ENCODE results near the gene ATF6.

DNA sequence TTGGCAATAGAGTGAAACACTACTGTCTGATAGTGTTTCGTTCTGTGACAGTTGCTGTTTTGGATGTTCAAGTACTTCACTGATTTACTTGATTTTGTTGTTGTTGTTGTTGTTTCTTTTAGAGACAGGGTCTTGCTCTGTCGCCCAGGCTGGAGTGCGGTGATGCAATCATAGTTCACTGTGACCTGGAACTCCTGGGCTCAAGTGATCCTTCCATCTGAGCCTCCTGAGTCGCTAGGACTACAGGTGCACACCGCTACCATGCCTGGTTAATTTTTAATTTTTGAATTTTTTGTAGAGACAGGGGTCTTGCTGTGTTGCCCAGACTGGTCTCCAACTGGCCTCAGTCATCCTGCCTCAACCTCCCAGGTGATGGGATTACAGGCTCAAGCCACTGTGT lies 2.3 kb downstream of the ATF6 start:
- TF ChIP-seq, protein P1, sequence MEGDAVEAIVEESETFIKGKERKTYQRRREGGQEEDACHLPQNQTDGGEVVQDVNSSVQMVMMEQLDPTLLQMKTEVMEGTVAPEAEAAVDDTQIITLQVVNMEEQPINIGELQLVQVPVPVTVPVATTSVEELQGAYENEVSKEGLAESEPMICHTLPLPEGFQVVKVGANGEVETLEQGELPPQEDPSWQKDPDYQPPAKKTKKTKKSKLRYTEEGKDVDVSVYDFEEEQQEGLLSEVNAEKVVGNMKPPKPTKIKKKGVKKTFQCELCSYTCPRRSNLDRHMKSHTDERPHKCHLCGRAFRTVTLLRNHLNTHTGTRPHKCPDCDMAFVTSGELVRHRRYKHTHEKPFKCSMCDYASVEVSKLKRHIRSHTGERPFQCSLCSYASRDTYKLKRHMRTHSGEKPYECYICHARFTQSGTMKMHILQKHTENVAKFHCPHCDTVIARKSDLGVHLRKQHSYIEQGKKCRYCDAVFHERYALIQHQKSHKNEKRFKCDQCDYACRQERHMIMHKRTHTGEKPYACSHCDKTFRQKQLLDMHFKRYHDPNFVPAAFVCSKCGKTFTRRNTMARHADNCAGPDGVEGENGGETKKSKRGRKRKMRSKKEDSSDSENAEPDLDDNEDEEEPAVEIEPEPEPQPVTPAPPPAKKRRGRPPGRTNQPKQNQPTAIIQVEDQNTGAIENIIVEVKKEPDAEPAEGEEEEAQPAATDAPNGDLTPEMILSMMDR (IDR thresholded peaks at IDR 0.05) = no peak
- no peak for TF ChIP-seq POLR2A (IDR thresholded peaks at IDR 0.05)
